Adrenal gland (tissue), 12 donors: ENCODE data around the gene CYP26B1. TPM values are rescaled to one million over a fixed set of nuclear protein-coding genes. Genes with fewer than 3 reads are reported as not detected.

Source experiments
- DNase-seq, 7 donors: peaks; one replicate each; pipeline ENCODE4 v3.0.0-alpha.2; 2019 to 2020
- H3K27ac ChIP-seq, 5 donors: fragments of 200-600 bp; sonication (generic) in 4 of 5; 1 replicate in 3 of 5; 2 replicates in 2 of 5; pipeline versions ENCODE4 v1.5.1 to v1.8.0; 2016 to 2020; ENCODE audit warnings: mild to moderate bottlenecking in 1 of 5
- H3K27me3 ChIP-seq: fragments of 200-600 bp; 2 replicates; pipeline ENCODE4 v1.8.0; 2021
- H3K36me3 ChIP-seq, 2 donors: fragments of 200-600 bp; replicated peaks in 1 of 2; 1 replicate in 1 of 2; 2 replicates in 1 of 2; pipeline versions ENCODE4 v1.5.1 to v1.8.0; 2018 to 2022
- H3K4me1 ChIP-seq, 2 donors: fragments of 200-600 bp; replicated peaks in 1 of 2; 1 replicate in 1 of 2; 2 replicates in 1 of 2; pipeline versions ENCODE4 v1.5.1 to v1.8.0; 2018 to 2021
- H3K4me3 ChIP-seq, 4 donors: fragments of 200-600 bp; sonication (generic) in 3 of 4; one replicate each; pipeline ENCODE4 v1.5.1; 2016 to 2018
- H3K9me3 ChIP-seq, 3 donors: fragments of 200-600 bp; sonication (generic) in 1 of 3; replicated peaks in 1 of 3; 1 replicate in 2 of 3; 2 replicates in 1 of 3; pipeline versions ENCODE4 v1.5.1 to v1.8.0; 2016 to 2021
- CTCF ChIP-seq, 6 experiments: fragments of 450-650 bp in 4 of 6; fragments of 200-600 bp in 2 of 6; sonication (generic) in 1 of 6; IDR thresholded peaks; 1 replicate in 5 of 6; 2 replicates in 1 of 6; pipeline versions ENCODE4 v1.5.1 to v1.8.0; 2016 to 2021; ENCODE audit warnings: antibody characterized with exemption in 6 of 6, mild to moderate bottlenecking in 2 of 6, moderate library complexity in 1 of 6
- POLR2A ChIP-seq, 2 donors: fragments of 450-650 bp; IDR thresholded peaks; one replicate each; pipeline ENCODE4 v1.6.1; 2017; ENCODE audit warnings: antibody characterized with exemption in 2 of 2, mild to moderate bottlenecking in 2 of 2, moderate library complexity in 1 of 2
- WGBS, 4 donors: extraction: QIAGEN DNeasy Blood & Tissue Kit in 2 of 4; methylation state at CpG; one replicate each; pipeline versions ENCODE4 v1.1.5 to v1.1.7; 2013 to 2017; 5-methylcytosine and 5-hydroxymethylcytosine counted together
- intact Hi-C, 2 donors: fragments of 100-400 bp; cut with DNase I; formaldehyde crosslinking; loops; one replicate each; pipeline versions ENCODE4 v1.14.1 to v1.15.0; 2022 to 2023
- polyA plus RNA-seq, 3 donors: library from polyadenylated mRNA; stranded (reverse); fragments of 200-250 nt in 2 of 3; fragments of 350-450 nt in 1 of 3; fragmentation: Illumina TruSeq in 1 of 3; extraction: RNeasy Lipid Tissue Mini Kit (QIAGEN cat#74804) in 1 of 3; gene quantifications; one replicate each; pipeline ENCODE4 v1.2.3, GENCODE V29; 2013 to 2014
- total RNA-seq, 9 donors: library from RNA; depleted of rRNA in 4 of 9; stranded (reverse); fragments of >200 nt in 4 of 9; fragments of 120-200 nt in 1 of 9; fragmentation: NEBNext Ultra II Directional in 1 of 9; extraction: Animal tissue kit (Norgen Biotek cat#: 25700) in 1 of 9; gene quantifications; one replicate each; pipeline versions ENCODE4 v1.1.0 to v1.2.4, GENCODE V29; 2013 to 2023
- donor health status: healthy with polysubstance abuse.
- donor health status: Bipolar disorder and iron deficiency.
- donor health status: DM: yes; HTN: yes; CAD: no.
- donor health status: DM: no; HTN: no; CAD: no.
- donor health status: DM: no; HTN: no; CAD: no.
- donor health status: DM: yes; HTN: yes; CAD: no.

CYP26B1 gene
- total and polyA plus RNA-seq, 12 donors = 0.53 to 30.3 (median 10.7) TPM

- H3K9me3 ChIP-seq = no peaks in the 10 kb centered on the region
- H3K27ac ChIP-seq = no peak overlapping the region
- intact Hi-C loops = no loop called here
- H3K4me3 ChIP-seq = no peak overlapping the region
- DNase-seq = no peak
- H3K36me3 ChIP-seq = no peaks in the 10 kb centered on the region
- TF ChIP-seq POLR2A (IDR thresholded peaks at IDR 0.05) = no peak
- no peak for TF ChIP-seq CTCF (IDR thresholded peaks at IDR 0.05)
- H3K4me1 ChIP-seq = no peaks in the 10 kb centered on the region
- WGBS, 4 donors = 84 to 87% (median 86%) methylated on average over 8 of the region's 8 CpGs
- H3K27me3 ChIP-seq = peaks cover 8% of the 10 kb centered on the region
Observed at GRCh38 chr2:72097276-72097675, 50.4 kb downstream of the CYP26B1 start.

GRCh38 chr2:72096181-72096580 lies 51.5 kb downstream of the CYP26B1 start:
- no peak for TF ChIP-seq CTCF (IDR thresholded peaks at IDR 0.05)
- TF ChIP-seq POLR2A (IDR thresholded peaks at IDR 0.05) = no peak
- intact Hi-C loops = no loop called here
- Histone ChIP-seq H3K4me3 (no peak overlapping the region), H3K27ac (no peak overlapping the region), H3K9me3 (no peaks in the 10 kb centered on the region), H3K36me3 (no peaks in the 10 kb centered on the region), H3K27me3 (peaks cover 8% of the 10 kb centered on the region), H3K4me1 (no peaks in the 10 kb centered on the region)
- 79 to 91% (median 82%) methylated on average over 4 of the region's 4 CpGs for WGBS, 4 donors
- DNase-seq = no peak

- H3K9me3 ChIP-seq = no peaks in the 10 kb centered on the region
- intact Hi-C loops = no loop called here
- no peak for DNase-seq
- no peak overlapping the region for H3K4me3 ChIP-seq
- no peak for TF ChIP-seq POLR2A (IDR thresholded peaks at IDR 0.05)
- no peak for TF ChIP-seq CTCF (IDR thresholded peaks at IDR 0.05)
- H3K36me3 ChIP-seq = no peaks in the 10 kb centered on the region
- H3K4me1 ChIP-seq = no peaks in the 10 kb centered on the region
- no peak overlapping the region for H3K27ac ChIP-seq
- H3K27me3 ChIP-seq = peaks cover 5% of the 10 kb centered on the region
- 81 to 94% (median 90%) methylated on average over 3 of the region's 3 CpGs for WGBS, 4 donors
Observed at GRCh38 chr2:72095364-72095763, 52.3 kb downstream of the CYP26B1 start.

- 70 to 89% (median 79%) methylated on average over 4 of the region's 4 CpGs for WGBS, 4 donors
- Histone ChIP-seq H3K4me1 (no peaks in the 10 kb centered on the region), H3K4me3 (no peak overlapping the region), H3K9me3 (no peaks in the 10 kb centered on the region), H3K27me3 (peaks cover 5% of the 10 kb centered on the region), H3K27ac (no peak overlapping the region), H3K36me3 (no peaks in the 10 kb centered on the region)
- intact Hi-C loops = no loop called here
- no peak for DNase-seq
- TF ChIP-seq CTCF (IDR thresholded peaks at IDR 0.05) (no peak), POLR2A (IDR thresholded peaks at IDR 0.05) (no peak)
Observed at GRCh38 chr2:72094701-72095100, 53.0 kb downstream of the CYP26B1 start.
